T-cell (primary cell): ENCODE results near the gene PTGER4. TPM values are rescaled to one million over a fixed set of nuclear protein-coding genes. Genes with fewer than 3 reads are reported as not detected.
"Not testable (repeated sequence)": the region's sequence is repeated elsewhere in the genome, so short reads cannot be mapped to it uniquely, and the experiment has no call there.

Source experiments
- ATAC-seq, 4 experiments: fragments of 200-7000 bp in 3 of 4; fragments of 150-1000 bp in 1 of 4; cut with Tn5 transposase; replicated peaks in 1 of 4; 1 replicate in 3 of 4; 2 replicates in 1 of 4; pipeline ENCODE4 v1.10.0; 2021; ENCODE audit warnings: moderate library complexity in 3 of 4, mild to moderate bottlenecking in 2 of 4, moderate number of reproducible peaks in 1 of 4
- CTCF ChIA-PET, 2 donors: fragments of 300-600 bp; sonication (Branson Sonifier 250); formaldehyde crosslinking; loops; one replicate each; lab custom pipeline; 2022; ENCODE audit warnings: antibody characterized with exemption in 2 of 2; lab: Charles Lee
- POLR2A ChIA-PET, 2 donors: fragments of 300-600 bp; sonication (Branson Sonifier 250); formaldehyde crosslinking; loops; one replicate each; lab custom pipeline; 2022; ENCODE audit warnings: antibody characterized with exemption in 2 of 2; lab: Charles Lee
- DNase-seq, 35 experiments: peaks; one replicate each; pipeline versions ENCODE4 v3.0.0 to v3.0.0-alpha.2; 2013 to 2023
- H3K27ac ChIP-seq: one replicate; pipeline ENCODE4 v1.5.1; 2013; ENCODE audit warnings: low read length
- H3K27me3 ChIP-seq, 2 experiments: replicated peaks in 1 of 2; 1 replicate in 1 of 2; 2 replicates in 1 of 2; pipeline versions ENCODE4 v1.6.1 to v1.7.0; 2013; ENCODE audit warnings: low read length in 1 of 2, mixed read lengths in 1 of 2; ENCODE audit not compliant: control insufficient read depth in 2 of 2, insufficient read depth in 2 of 2; ENCODE audit errors: extremely low read depth in 1 of 2
- H3K36me3 ChIP-seq, 2 donors: 1 replicate in 1 of 2; 2 replicates in 1 of 2; pipeline versions ENCODE4 v1.6.1 to v1.7.0; 2013; ENCODE audit warnings: low read length in 1 of 2; ENCODE audit not compliant: control insufficient read depth in 2 of 2, insufficient read depth in 1 of 2; ENCODE audit errors: extremely low read depth in 1 of 2
- H3K4me1 ChIP-seq, 2 experiments: 1 replicate in 1 of 2; 2 replicates in 1 of 2; pipeline versions ENCODE4 v1.6.1 to v1.7.0; 2013; ENCODE audit warnings: low read length in 2 of 2, mixed read lengths in 1 of 2; ENCODE audit not compliant: insufficient read depth in 2 of 2, control insufficient read depth in 1 of 2; ENCODE audit errors: extremely low read depth in 1 of 2
- H3K4me3 ChIP-seq, 2 donors: 1 replicate in 1 of 2; 2 replicates in 1 of 2; pipeline versions ENCODE4 v1.5.1 to v1.7.0; 2013; ENCODE audit warnings: mild to moderate bottlenecking in 2 of 2, low read length in 1 of 2, moderate library complexity in 1 of 2; ENCODE audit not compliant: control insufficient read depth in 1 of 2; ENCODE audit errors: extremely low read depth in 1 of 2
- H3K9me3 ChIP-seq: 2 replicates; pipeline ENCODE4 v1.7.0; 2013
- H3K27ac Mint-ChIP-seq, 2 donors: one replicate each; pipeline ENCODE4 v1.8.0; 2020 to 2021; ENCODE audit warnings: mild to moderate bottlenecking in 2 of 2, mixed read lengths in 2 of 2
- H3K27me3 Mint-ChIP-seq, 2 donors: one replicate each; pipeline ENCODE4 v1.8.0; 2021 to 2022; ENCODE audit warnings: mixed read lengths in 2 of 2
- H3K36me3 Mint-ChIP-seq: one replicate; pipeline ENCODE4 v1.8.0; 2021; ENCODE audit warnings: mixed read lengths
- H3K4me1 Mint-ChIP-seq, 3 donors: one replicate each; pipeline ENCODE4 v1.8.0; 2020 to 2022; ENCODE audit warnings: mixed read lengths in 3 of 3, mild to moderate bottlenecking in 1 of 3
- H3K4me3 Mint-ChIP-seq, 3 donors: one replicate each; pipeline ENCODE4 v1.8.0; 2020 to 2022; ENCODE audit warnings: mild to moderate bottlenecking in 3 of 3, mixed read lengths in 3 of 3, moderate library complexity in 3 of 3
- H3K9me3 Mint-ChIP-seq, 3 donors: one replicate each; pipeline ENCODE4 v1.8.0; 2020 to 2022; ENCODE audit warnings: mixed read lengths in 3 of 3
- WGBS: methylation state at CpG from one replicate; pipeline ENCODE4 v1.1.5; 2013; ENCODE audit warnings: missing lambda C conversion rate; ENCODE audit not compliant: insufficient coverage; 5-methylcytosine and 5-hydroxymethylcytosine counted together
- total RNA-seq, 35 experiments: library from RNA in 6 of 35; stranded (reverse) in 6 of 35; fragments of 120-200 nt in 1 of 35; gene quantifications; one replicate each; pipeline versions ENCODE4 v1.2.1 to v1.2.4 and lab custom pipeline; 2013 to 2026

The PTGER4 gene
- total RNA-seq, 5 donors from 2014 or later (not counting 1 experiment from before 2014, with no cell fraction given) = 51.3 to 421 (median 57.3) TPM

GRCh38 chr5:40653221-40654022, 26.3 kb upstream of the PTGER4 start:
- Mint-ChIP-seq H3K9me3 (no peaks in the 10 kb centered on the region), H3K27ac (peak overlapping the region; percentile 96 to 99), H3K27me3 (no peaks in the 10 kb centered on the region), H3K36me3 (no peaks in the 10 kb centered on the region), H3K4me1 (peaks cover 71 to 83% (median 74%) of the 10 kb centered on the region in 3 donors), H3K4me3 (peak overlapping the region; percentile 64 to 85 (median 75))
- whole genome bisulfite sequencing = 0% methylated on average over 1 of the region's 4 CpGs
- Histone ChIP-seq H3K27me3 (no peaks in the 10 kb centered on the region), H3K9me3 (no peaks in the 10 kb centered on the region), H3K27ac (peak overlapping the region; percentile 83), H3K4me3 (peak overlapping the region; percentile 19 to 20), H3K4me1 (peaks cover 25 to 47% of the 10 kb centered on the region in 2 experiments), H3K36me3 (no peaks in the 10 kb centered on the region)
- DNase-seq (peak in 13 of 35 experiments; percentile 5 to 46 (median 25)), ATAC-seq (peak; percentile 32 to 84 (median 53))
- POLR2A ChIA-PET = interaction anchor here (0.6 to 1.6 kb wide), 16 partner anchors 16 to 880 kb away, joined by 3 to 10 read pairs (median 5); no protein-coding TSS in a partner anchor
- CTCF ChIA-PET = interaction anchor here (0.5 to 2.0 kb wide), 15 partner anchors 22 to 1527 kb away, joined by 3 to 8 read pairs (median 3); no protein-coding TSS in a partner anchor

GRCh38 chr5:40654377-40654991, 25.2 kb upstream of the PTGER4 start:
- no peaks in the 10 kb centered on the region for H3K36me3 Mint-ChIP-seq
- no peaks in the 10 kb centered on the region for H3K9me3 ChIP-seq
- peak overlapping the region in 1 of 2 donors; percentile 20 for H3K4me3 ChIP-seq
- peaks cover 67 to 80% (median 73%) of the 10 kb centered on the region in 3 donors for H3K4me1 Mint-ChIP-seq
- ChIA-PET CTCF (interaction anchor here (0.6 to 2.1 kb wide), 9 partner anchors 11 to 1187 kb away, joined by 3 to 8 read pairs (median 4); no protein-coding TSS in a partner anchor), POLR2A (interaction anchor here (0.6 to 1.4 kb wide), 12 partner anchors 23 to 881 kb away, joined by 3 to 10 read pairs (median 4); no protein-coding TSS in a partner anchor)
- peak overlapping the region; percentile 96 to 99 for H3K27ac Mint-ChIP-seq
- H3K36me3 ChIP-seq = no peaks in the 10 kb centered on the region
- H3K27ac ChIP-seq = peak overlapping the region; percentile 83
- no peaks in the 10 kb centered on the region for H3K27me3 Mint-ChIP-seq
- no peaks in the 10 kb centered on the region for H3K27me3 ChIP-seq
- H3K4me3 Mint-ChIP-seq = peak overlapping the region; percentile 64 to 85 (median 75)
- H3K9me3 Mint-ChIP-seq = no peaks in the 10 kb centered on the region
- no peak for DNase-seq
- peaks cover 24 to 40% of the 10 kb centered on the region in 2 experiments for H3K4me1 ChIP-seq
- no peak for ATAC-seq
- WGBS = no CpG with 5 or more reads among the region's 4 CpGs

GRCh38 chr5:40655138-40655537, 24.6 kb upstream of the PTGER4 start:
- ATAC-seq (peak; percentile 30 to 39 (median 32)), DNase-seq (peak in 1 of 35 experiments; percentile 37)
- Histone ChIP-seq H3K9me3 (no peaks in the 10 kb centered on the region), H3K27ac (peak overlapping the region; percentile 83), H3K4me1 (peaks cover 18 to 34% of the 10 kb centered on the region in 2 experiments), H3K4me3 (peak overlapping the region in 1 of 2 donors; percentile 20), H3K27me3 (no peaks in the 10 kb centered on the region), H3K36me3 (no peaks in the 10 kb centered on the region)
- CTCF ChIA-PET = interaction anchor here (0.6 to 2.1 kb wide), 7 partner anchors 10 to 1186 kb away, joined by 3 to 8 read pairs (median 5); no protein-coding TSS in a partner anchor
- WGBS = 17% methylated on average over 1 of the region's 2 CpGs
- peak overlapping the region; percentile 96 to 99 for H3K27ac Mint-ChIP-seq
- H3K4me1 Mint-ChIP-seq = peaks cover 61 to 74% (median 67%) of the 10 kb centered on the region in 3 donors
- no peaks in the 10 kb centered on the region for H3K36me3 Mint-ChIP-seq
- peak overlapping the region; percentile 64 to 85 (median 75) for H3K4me3 Mint-ChIP-seq
- H3K27me3 Mint-ChIP-seq = no peaks in the 10 kb centered on the region
- POLR2A ChIA-PET = interaction anchor here (0.6 to 1.4 kb wide), 6 partner anchors 14 to 166 kb away, joined by 3 to 8 read pairs (median 4); no protein-coding TSS in a partner anchor
- H3K9me3 Mint-ChIP-seq = no peaks in the 10 kb centered on the region

GRCh38 chr5:40656091-40656490, 23.6 kb upstream of the PTGER4 start:
- H3K9me3 ChIP-seq, H3K4me3 ChIP-seq, DNase-seq, ATAC-seq, H3K27me3 Mint-ChIP-seq, H3K4me3 Mint-ChIP-seq, H3K36me3 Mint-ChIP-seq, H3K27ac ChIP-seq, H3K9me3 Mint-ChIP-seq, H3K36me3 ChIP-seq, H3K27me3 ChIP-seq: not testable (repeated sequence)
- Mint-ChIP-seq H3K4me1 (peaks cover 56 to 65% (median 62%) of the 10 kb centered on the region in 3 donors), H3K27ac (peak overlapping the region; percentile 68 to 87)
- ChIA-PET POLR2A (interaction anchor here in 1 of 2 donors (0.7 kb wide), 1 partner anchor 13 kb away, joined by 4 read pairs; no protein-coding TSS in a partner anchor), CTCF (interaction anchor here in 1 of 2 donors (1.6 to 2.1 kb wide), 2 partner anchors 22 to 33 kb away, joined by 4 to 5 read pairs; no protein-coding TSS in a partner anchor)
- H3K4me1 ChIP-seq = peaks cover 18 to 29% of the 10 kb centered on the region in 2 experiments

- ChIA-PET CTCF (no interaction called here), POLR2A (no interaction called here)
- Mint-ChIP-seq H3K27ac (peak overlapping the region in 1 of 2 donors; percentile 31), H3K4me3 (no peak overlapping the region), H3K9me3 (no peaks in the 10 kb centered on the region), H3K36me3 (no peaks in the 10 kb centered on the region), H3K27me3 (no peaks in the 10 kb centered on the region), H3K4me1 (peaks cover 56 to 63% (median 62%) of the 10 kb centered on the region in 3 donors)
- Histone ChIP-seq H3K27ac (no peak overlapping the region), H3K4me3 (no peak overlapping the region), H3K9me3 (no peaks in the 10 kb centered on the region), H3K4me1 (peaks cover 18 to 29% of the 10 kb centered on the region in 2 experiments), H3K36me3 (no peaks in the 10 kb centered on the region), H3K27me3 (no peaks in the 10 kb centered on the region)
- ATAC-seq (no peak), DNase-seq (no peak)
Measured at GRCh38 chr5:40656766-40657165, 22.9 kb upstream of the PTGER4 start.

GRCh38 chr5:40660751-40661150, 19.0 kb upstream of the PTGER4 start:
- POLR2A ChIA-PET = interaction anchor here in 1 of 2 donors (1.1 kb wide), 1 partner anchor 23 kb away, joined by 3 read pairs; no protein-coding TSS in a partner anchor

More at GRCh38 chr5:40660751-40661150, 19.0 kb upstream of the PTGER4 start:
- no peaks in the 10 kb centered on the region for H3K27me3 ChIP-seq
- H3K27ac ChIP-seq = no peak overlapping the region
- peaks cover 0 to 3% of the 10 kb centered on the region in 2 experiments for H3K4me1 ChIP-seq
- H3K4me3 Mint-ChIP-seq = no peak overlapping the region
- no peaks in the 10 kb centered on the region for H3K27me3 Mint-ChIP-seq
- no peaks in the 10 kb centered on the region for H3K9me3 ChIP-seq
- no CpG with 5 or more reads among the region's 2 CpGs for WGBS
- ATAC-seq (no peak), DNase-seq (no peak)
- no peaks in the 10 kb centered on the region for H3K9me3 Mint-ChIP-seq
- CTCF ChIA-PET = no interaction called here
- H3K36me3 ChIP-seq = no peaks in the 10 kb centered on the region
- no peak overlapping the region for H3K4me3 ChIP-seq
- H3K4me1 Mint-ChIP-seq = peaks cover 17 to 24% (median 24%) of the 10 kb centered on the region in 3 donors
- H3K27ac Mint-ChIP-seq = no peak overlapping the region
- H3K36me3 Mint-ChIP-seq = no peaks in the 10 kb centered on the region
